GM12878 (cell line): ENCODE measurements around the gene BTBD9. TPM values are rescaled to one million over a fixed set of nuclear protein-coding genes. Genes with fewer than 3 reads are reported as not detected.
A peak's percentile ranks its signal among the peaks of the same experiment; 100 is the strongest.

ENCODE experiments used
- ATF2 ChIP-seq: IDR thresholded peaks from 2 replicates; pipeline ENCODE4 v1.6.1; 2012; ENCODE audit warnings: low read length, inconsistent platforms
- BACH1 ChIP-seq: fragments of 450-650 bp; IDR thresholded peaks from 2 replicates; pipeline ENCODE4 v1.6.1; 2017; ENCODE audit warnings: mild to moderate bottlenecking, borderline replicate concordance
- BCL11A ChIP-seq: IDR thresholded peaks from 2 replicates; pipeline ENCODE4 v1.6.1; 2011; ENCODE audit warnings: low read depth, low read length
- CEBPB ChIP-seq, 2 experiments: fragments of 150-350 bp in 1 of 2; IDR thresholded peaks; 2 replicates each; pipeline ENCODE4 v1.6.1; 2012 to 2014; ENCODE audit warnings: low read depth in 2 of 2, low read length in 2 of 2, borderline replicate concordance in 1 of 2, inconsistent platforms in 1 of 2
- CHD4 ChIP-seq: fragments of 200-600 bp; sonication (generic); IDR thresholded peaks from 2 replicates; pipeline ENCODE4 v1.6.1; 2016; ENCODE audit warnings: mild to moderate bottlenecking
- CUX1 ChIP-seq: IDR thresholded peaks from 2 replicates; pipeline ENCODE4 v1.6.1; 2012; ENCODE audit warnings: improper control_type of control experiment, low read depth, low read length; ENCODE audit not compliant: insufficient replicate concordance
- EP300 ChIP-seq, 2 experiments: fragments of 150-350 bp in 1 of 2; IDR thresholded peaks; 2 replicates each; pipeline ENCODE4 v1.6.1; 2011 to 2012; ENCODE audit warnings: low read depth in 2 of 2, low read length in 2 of 2, borderline replicate concordance in 1 of 2, improper control_type of control experiment in 1 of 2, inconsistent platforms in 1 of 2; ENCODE audit not compliant: control insufficient read depth in 1 of 2
- FOXM1 ChIP-seq: IDR thresholded peaks from 2 replicates; pipeline ENCODE4 v1.6.1; 2012; ENCODE audit warnings: low read depth, mild to moderate bottlenecking, inconsistent platforms, low read length, moderate library complexity
- GABPA ChIP-seq: IDR thresholded peaks from 2 replicates; pipeline ENCODE4 v1.6.1; 2014; ENCODE audit warnings: antibody characterized with exemption, low read depth, mild to moderate bottlenecking, inconsistent platforms
- HDAC2 ChIP-seq: fragments of 200-600 bp; sonication (generic); IDR thresholded peaks from 2 replicates; pipeline ENCODE4 v1.6.1; 2017
- IRF4 ChIP-seq: IDR thresholded peaks from 2 replicates; pipeline ENCODE4 v1.6.1; 2011; ENCODE audit warnings: low read depth, low read length
- IRF5 ChIP-seq: fragments of 450-650 bp; IDR thresholded peaks from 2 replicates; pipeline ENCODE4 v1.6.1; 2017; ENCODE audit warnings: borderline replicate concordance
- KAT2A ChIP-seq: conservative IDR thresholded peaks from 2 replicates; pipeline ENCODE4 v1.6.1; 2011; ENCODE audit warnings: low read depth, low read length; ENCODE audit not compliant: control insufficient read depth
- MEF2A ChIP-seq: IDR thresholded peaks from 2 replicates; pipeline ENCODE4 v1.6.1; 2011; ENCODE audit warnings: low read depth, mild to moderate bottlenecking, low read length, moderate library complexity; ENCODE audit not compliant: insufficient read depth
- MTA2 ChIP-seq: fragments of 450-650 bp; IDR thresholded peaks from 2 replicates; pipeline ENCODE4 v1.6.1; 2016; ENCODE audit warnings: low read depth, mild to moderate bottlenecking, moderate library complexity
- MTA3 ChIP-seq: IDR thresholded peaks from 2 replicates; pipeline ENCODE4 v1.6.1; 2012; ENCODE audit warnings: low read length, inconsistent platforms, borderline replicate concordance
- NFIC ChIP-seq: IDR thresholded peaks from 2 replicates; pipeline ENCODE4 v1.6.1; 2012; ENCODE audit warnings: low read depth, mild to moderate bottlenecking, inconsistent platforms, low read length, moderate library complexity
- PML ChIP-seq: IDR thresholded peaks from 2 replicates; pipeline ENCODE4 v1.6.1; 2012; ENCODE audit warnings: low read length, inconsistent platforms
- RAD21 ChIP-seq: IDR thresholded peaks from 2 replicates; pipeline ENCODE4 v1.6.1; 2011; ENCODE audit warnings: mild to moderate bottlenecking, low read depth, low read length, moderate library complexity; ENCODE audit not compliant: insufficient read depth
- SP1 ChIP-seq: IDR thresholded peaks from one replicate; pipeline ENCODE4 v1.6.1; 2011; ENCODE audit warnings: low read depth, low read length
- SPI1 ChIP-seq: IDR thresholded peaks from 2 replicates; pipeline ENCODE4 v1.6.1; 2011; ENCODE audit warnings: low read depth, mild to moderate bottlenecking, low read length, moderate library complexity, borderline replicate concordance; ENCODE audit not compliant: insufficient read depth
- TCF7 ChIP-seq: IDR thresholded peaks from 2 replicates; pipeline ENCODE4 v1.6.1; 2014; ENCODE audit warnings: antibody characterized with exemption, borderline replicate concordance
- ZBED1 ChIP-seq: IDR thresholded peaks from 2 replicates; pipeline ENCODE4 v1.6.1; 2016; ENCODE audit warnings: borderline replicate concordance
- polyA plus RNA-seq, 11 experiments: library from polyadenylated mRNA; depleted of rRNA in 4 of 11; unstranded in 6 of 11; stranded (reverse) in 5 of 11; fragments of >200 nt; fragmentation: Nextera tagmentation in 4 of 11; fragmentation: Illumina TruSeq in 1 of 11; extraction: Ambion mirVana in 4 of 11; extraction: Trizol in 1 of 11; gene quantifications; 1 replicate in 1 of 11; 2 replicates in 10 of 11; pipeline versions ENCODE4 v1.2.1 to v1.2.3, GENCODE V29; 2011 to 2016; ENCODE audit warnings: inconsistent platforms in 2 of 11, missing spikeins in 2 of 11, low read depth in 1 of 11
- total RNA-seq, 4 experiments: library from RNA; depleted of rRNA in 3 of 4; stranded (reverse); fragments of >200 nt in 3 of 4; fragmentation: Illumina TruSeq in 1 of 4; extraction: Trizol in 1 of 4; gene quantifications; 2 replicates each; pipeline versions ENCODE4 v1.2.1 to v1.2.3, GENCODE V29; 2013 to 2021

Gene BTBD9
- total and polyA plus RNA-seq, 10 of the 15 experiments (the other 5 are each of a cell fraction or from before 2014, with no cell fraction given), result 0.22 to 8.6 (median 4.6) TPM

GRCh38 chr6:38320843-38321242 is 318.9 kb downstream of the BTBD9 start (continued):
- TF ChIP-seq CEBPB (IDR thresholded peaks at IDR 0.05; ENCODE audit: borderline replicate concordance in 1 of 2, low read depth in 2 of 2, low read length in 2 of 2), result peak in 1 of 2 experiments; percentile 82; a peak in 1 of 4 replicates
- peak; percentile 93 for TF ChIP-seq BCL11A
- TF ChIP-seq IRF4, result peak; percentile 95
- peak; percentile 98 for TF ChIP-seq CUX1
- TF ChIP-seq ZBED1, result peak; percentile 83
- no peak for TF ChIP-seq CHD4
- TF ChIP-seq SPI1, result 0 out of 2 replicates have a peak, but pooled peaks have one; percentile 13
- no peak for TF ChIP-seq HDAC2
- peak; percentile 80 for TF ChIP-seq TCF7
- peak; percentile 51 to 65; a peak in 2 of 4 replicates for TF ChIP-seq EP300 (IDR thresholded peaks at IDR 0.05; ENCODE audit: borderline replicate concordance in 1 of 2, control insufficient read depth in 1 of 2, low read depth in 2 of 2, low read length in 2 of 2)
- peak; percentile 75; the same call in 1 of the 2 replicates for TF ChIP-seq GABPA
- no peak for TF ChIP-seq SP1
- TF ChIP-seq MEF2A, result peak; percentile 92
- no peak for TF ChIP-seq IRF5
- TF ChIP-seq PML, result peak; percentile 83; the same call in 1 of the 2 replicates
- no peak for TF ChIP-seq RAD21
- TF ChIP-seq KAT2A, result no peak
- TF ChIP-seq FOXM1, result peak; percentile 97
- peak; percentile 39; the same call in 1 of the 2 replicates for TF ChIP-seq MTA2
- TF ChIP-seq MTA3, result peak; percentile 53; the same call in 1 of the 2 replicates
- no peak for TF ChIP-seq BACH1
- TF ChIP-seq ATF2, result peak; percentile 87
- TF ChIP-seq NFIC, result peak; percentile 94
- TF ChIP-seq, all 136 proteins: peak for 33
